Lower lobe of right lung (tissue), 2 donors: Measurements from ENCODE around the gene REL. TPM values are rescaled to one million over a fixed set of nuclear protein-coding genes. Genes with fewer than 3 reads are reported as not detected.
A peak's percentile ranks its signal among the peaks of the same experiment; 100 is the strongest.

Source experiments
- ATAC-seq, 2 donors: fragments of 200-7000 bp; cut with Tn5 transposase; one replicate each; pipeline ENCODE4 v1.9.1; 2020 to 2022; ENCODE audit warnings: mild to moderate bottlenecking in 2 of 2, moderate library complexity in 2 of 2
- DNase-seq: peaks from one replicate; pipeline ENCODE4 v3.0.0-alpha.2; 2020
- H3K27ac ChIP-seq: fragments of 200-600 bp; one replicate; pipeline ENCODE4 v1.8.0; 2022
- H3K27me3 ChIP-seq: fragments of 200-600 bp; one replicate; pipeline ENCODE4 v1.8.0; 2022; ENCODE audit warnings: low read depth
- H3K36me3 ChIP-seq: fragments of 200-600 bp; one replicate; pipeline ENCODE4 v1.8.0; 2022; ENCODE audit warnings: mild to moderate bottlenecking
- H3K4me1 ChIP-seq: fragments of 200-600 bp; one replicate; pipeline ENCODE4 v1.8.0; 2022
- H3K4me3 ChIP-seq: fragments of 200-600 bp; one replicate; pipeline ENCODE4 v1.8.0; 2022; ENCODE audit warnings: mild to moderate bottlenecking
- H3K9me3 ChIP-seq: fragments of 200-600 bp; one replicate; pipeline ENCODE4 v1.8.0; 2022
- CTCF ChIP-seq: fragments of 200-600 bp; IDR thresholded peaks from one replicate; pipeline ENCODE4 v1.8.0; 2022; ENCODE audit warnings: antibody characterized with exemption, mild to moderate bottlenecking
- intact Hi-C: fragments of 100-400 bp; cut with DNase I; formaldehyde crosslinking; loops from one replicate; pipeline ENCODE4 v1.11.0; 2022
- total RNA-seq: library from RNA; stranded (reverse); fragmentation: NEBNext Ultra II Directional; extraction: Animal tissue kit (Norgen Biotek cat#: 25700); gene quantifications from one replicate; pipeline ENCODE4 v1.2.1, GENCODE V29; 2021
- donor health status: DM: no; HTN: yes; CAD: no; lungs with severe emphysema.

Gene REL
- total RNA-seq, 1 donor from 2014 or later, result 33.6 TPM

GRCh38 chr2:60867007-60867406 is 14.4 kb upstream of the REL start:
- no peaks in the 10 kb centered on the region for H3K27me3 ChIP-seq
- H3K4me3 ChIP-seq, result no peak overlapping the region
- ATAC-seq, result no peak
- intact Hi-C loops, result no loop called here
- H3K27ac ChIP-seq, result peak overlapping the region; percentile 71
- H3K36me3 ChIP-seq, result no peaks in the 10 kb centered on the region
- TF ChIP-seq CTCF, result no peak
- H3K9me3 ChIP-seq, result no peaks in the 10 kb centered on the region
- no peak for DNase-seq
- H3K4me1 ChIP-seq, result peaks cover 16% of the 10 kb centered on the region

GRCh38 chr2:60867848-60868247 is 13.5 kb upstream of the REL start:
- intact Hi-C loops, result no loop called here
- Histone ChIP-seq H3K4me1 (peaks cover 14% of the 10 kb centered on the region), H3K27ac (peak overlapping the region; percentile 71), H3K4me3 (no peak overlapping the region), H3K9me3 (no peaks in the 10 kb centered on the region), H3K36me3 (no peaks in the 10 kb centered on the region), H3K27me3 (no peaks in the 10 kb centered on the region)
- DNase-seq (no peak), ATAC-seq (peak; percentile 83 to 89)
- TF ChIP-seq CTCF, result no peak

GRCh38 chr2:60868589-60869273 is 12.6 kb upstream of the REL start:
- intact Hi-C loops, result no loop called here
- H3K27ac ChIP-seq, result peak overlapping the region; percentile 71
- H3K9me3 ChIP-seq, result no peaks in the 10 kb centered on the region
- no peak for TF ChIP-seq CTCF
- H3K36me3 ChIP-seq, result no peaks in the 10 kb centered on the region
- ATAC-seq (no peak), DNase-seq (no peak)
- no peaks in the 10 kb centered on the region for H3K27me3 ChIP-seq
- H3K4me3 ChIP-seq, result no peak overlapping the region
- H3K4me1 ChIP-seq, result peaks cover 14% of the 10 kb centered on the region

- Histone ChIP-seq H3K27me3 (no peaks in the 10 kb centered on the region), H3K27ac (no peak overlapping the region), H3K4me3 (no peak overlapping the region), H3K4me1 (peaks cover 2% of the 10 kb centered on the region), H3K9me3 (no peaks in the 10 kb centered on the region), H3K36me3 (no peaks in the 10 kb centered on the region)
- TF ChIP-seq CTCF, result no peak
- ATAC-seq, result no peak
- DNase-seq, result no peak
- intact Hi-C loops, result no loop called here
Measured at GRCh38 chr2:60872510-60872928, 8.9 kb upstream of the REL start.

- no peaks in the 10 kb centered on the region for H3K4me1 ChIP-seq
- no peaks in the 10 kb centered on the region for H3K9me3 ChIP-seq
- H3K27me3 ChIP-seq, result no peaks in the 10 kb centered on the region
- H3K27ac ChIP-seq, result no peak overlapping the region
- DNase-seq (no peak), ATAC-seq (no peak)
- H3K4me3 ChIP-seq, result no peak overlapping the region
- no peaks in the 10 kb centered on the region for H3K36me3 ChIP-seq
- TF ChIP-seq CTCF, result no peak
- intact Hi-C loops, result no loop called here
Measured at GRCh38 chr2:60873381-60873780, 8.0 kb upstream of the REL start.
